K562 (cell line): Measurements from ENCODE around the gene TCF4.

Experiments used
- CTCF ChIP-seq, 3 experiments: IDR thresholded peaks in 2 of 3; conservative IDR thresholded peaks in 1 of 3; 2 replicates each; pipeline ENCODE4 v1.5.1; 2011 to 2012; ENCODE audit warnings: low read length in 3 of 3, mild to moderate bottlenecking in 3 of 3, control low read depth in 2 of 3, improper control_type of control experiment in 1 of 3, inconsistent platforms in 1 of 3, low read depth in 1 of 3, mixed read lengths in 1 of 3, moderate library complexity in 1 of 3; ENCODE audit not compliant: insufficient read depth in 2 of 3
- MTA2 ChIP-seq: fragments of 450-650 bp; IDR thresholded peaks from 2 replicates; pipeline ENCODE4 v1.6.1; 2016; ENCODE audit warnings: low read depth
- STAT5B ChIP-seq: fragments of 250-450 bp; sonication (Bioruptor Pico); IDR thresholded peaks from 2 replicates; pipeline ENCODE4 v1.8.0; 2021; ENCODE audit warnings: mild to moderate bottlenecking, inconsistent platforms
- TAF7 ChIP-seq: fragments of 450-650 bp; IDR thresholded peaks from 2 replicates; pipeline ENCODE4 v1.6.1; 2016; ENCODE audit warnings: missing genetic modification characterization, missing compliant biosample characterization
- ZNF277 ChIP-seq: fragments of 250-450 bp; sonication (Bioruptor Pico); IDR thresholded peaks from 2 replicates; pipeline ENCODE4 v1.8.0; 2022; ENCODE audit warnings: inconsistent platforms, mild to moderate bottlenecking, moderate library complexity, borderline replicate concordance
- ZSCAN32 ChIP-seq: fragments of 450-650 bp; formaldehyde crosslinking; IDR thresholded peaks from 2 replicates; pipeline ENCODE4 v1.4.0; 2020; ENCODE audit warnings: mild to moderate bottlenecking, moderate library complexity

- TF ChIP-seq STAT5B (CRISPR knock-in tag) (no peak), ZSCAN32 (no peak), ZNF277 (CRISPR knock-in tag) (no peak), MTA2 (no peak), CTCF (IDR thresholded peaks at IDR 0.05 in 2 of 3, conservative IDR thresholded peaks at IDR 0.05 in 1 of 3; ENCODE audit: insufficient read depth in 2 of 3, low read depth in 1 of 3, low read length in 3 of 3) (no peak), TAF7 (tag) (no peak)
Observed at GRCh38 chr18:55354795-55355194, 233.2 kb downstream of the TCF4 start.
